Ovary (tissue), 3 donors: Measurements from ENCODE around the gene OR5M10.
"Not testable (repeated sequence)": the region's sequence is repeated elsewhere in the genome, so short reads cannot be mapped to it uniquely, and the experiment has no call there.

ENCODE experiments used
- CTCF ChIP-seq, 3 donors: fragments of 450-650 bp in 2 of 3; fragments of 200-600 bp in 1 of 3; IDR thresholded peaks; one replicate each; pipeline versions ENCODE4 v1.5.1 to v1.8.0; 2016 to 2022; ENCODE audit warnings: antibody characterized with exemption in 3 of 3, mild to moderate bottlenecking in 1 of 3
- POLR2A ChIP-seq: fragments of 450-650 bp; IDR thresholded peaks from one replicate; pipeline ENCODE4 v1.6.1; 2017; ENCODE audit warnings: antibody characterized with exemption, mild to moderate bottlenecking, moderate library complexity
- donor health status: DM: no; HTN: no; CAD: no.

GRCh38 chr11:56554691-56555090 lies 22.8 kb downstream of the OR5M10 start:
- not testable (repeated sequence) for TF ChIP-seq POLR2A; CTCF (IDR thresholded peaks at IDR 0.05)
